HL-60 (cell line): ENCODE data around the gene ZFP90.
"Not testable (repeated sequence)": the region's sequence is repeated elsewhere in the genome, so short reads cannot be mapped to it uniquely, and the experiment has no call there.

Source experiments
- DNase-seq, 2 experiments: peaks; one replicate each; pipeline ENCODE4 v3.0.0-alpha.2; 2010 to 2020; ENCODE audit warnings: low read depth in 1 of 2, low spot score in 1 of 2
- H3K27ac ChIP-seq: fragments of 250-450 bp; sonication (Bioruptor Pico); replicated peaks from 2 replicates; pipeline ENCODE4 v1.5.1; 2020; ENCODE audit warnings: mild to moderate bottlenecking, moderate library complexity
- H3K27me3 ChIP-seq: fragments of 250-450 bp; sonication (Bioruptor Pico); 2 replicates; pipeline ENCODE4 v1.5.1; 2021; ENCODE audit warnings: mild to moderate bottlenecking, moderate library complexity; ENCODE audit not compliant: insufficient read depth, poor library complexity, severe bottlenecking
- H3K4me3 ChIP-seq: replicated peaks from 2 replicates; pipeline ENCODE4 v1.5.1; 2011; ENCODE audit warnings: mild to moderate bottlenecking, control low read depth, low read length; ENCODE audit not compliant: insufficient read depth
- GABPA ChIP-seq: IDR thresholded peaks from 2 replicates; pipeline ENCODE4 v1.6.1; 2012; ENCODE audit warnings: low read depth
- POLR2AphosphoS5 ChIP-seq: IDR thresholded peaks from 2 replicates; pipeline ENCODE4 v1.6.1; 2012; ENCODE audit warnings: low read depth
- SPI1 ChIP-seq: IDR thresholded peaks from 2 replicates; pipeline ENCODE4 v1.6.1; 2012; ENCODE audit warnings: low read depth, mild to moderate bottlenecking, borderline replicate concordance
- TF ChIP-seq, protein P1 (sequence below): IDR thresholded peaks from one replicate; pipeline ENCODE4 v1.5.1; 2011; ENCODE audit warnings: low read length, control low read depth, inconsistent platforms; ENCODE audit not compliant: insufficient read depth
- TF ChIP-seq, protein P2 (sequence below): IDR thresholded peaks from 2 replicates; pipeline ENCODE4 v1.6.1; 2012; ENCODE audit warnings: low read depth; ENCODE audit not compliant: insufficient replicate concordance

The ZFP90 gene

DNA sequence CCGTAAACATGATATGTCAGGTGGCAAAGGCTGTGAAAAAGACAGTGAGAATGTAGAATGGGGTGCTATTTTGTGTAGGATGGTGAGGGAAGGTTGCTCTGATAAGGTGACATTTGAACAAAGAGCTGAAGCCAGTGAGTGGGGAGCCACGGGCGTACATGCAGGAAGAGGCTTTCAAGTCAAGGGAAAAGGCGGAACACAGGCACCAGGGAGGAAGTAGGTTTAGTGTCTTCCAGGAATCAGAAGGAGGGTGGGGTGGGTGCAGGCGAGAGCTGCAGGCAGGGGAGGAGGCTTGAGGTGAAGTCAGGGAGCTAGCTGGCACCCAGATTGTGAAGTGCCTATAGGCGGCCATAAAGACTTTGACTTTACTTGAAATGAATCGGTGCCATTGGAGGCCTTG, 14.1 kb downstream of the ZFP90 start:
- no peak for DNase-seq
- H3K27ac ChIP-seq: no peak overlapping the region
- H3K27me3 ChIP-seq: no peaks in the 10 kb centered on the region
- no peak for TF ChIP-seq POLR2AphosphoS5
- TF ChIP-seq SPI1: no peak
- no peak for TF ChIP-seq GABPA
- TF ChIP-seq, protein P1, sequence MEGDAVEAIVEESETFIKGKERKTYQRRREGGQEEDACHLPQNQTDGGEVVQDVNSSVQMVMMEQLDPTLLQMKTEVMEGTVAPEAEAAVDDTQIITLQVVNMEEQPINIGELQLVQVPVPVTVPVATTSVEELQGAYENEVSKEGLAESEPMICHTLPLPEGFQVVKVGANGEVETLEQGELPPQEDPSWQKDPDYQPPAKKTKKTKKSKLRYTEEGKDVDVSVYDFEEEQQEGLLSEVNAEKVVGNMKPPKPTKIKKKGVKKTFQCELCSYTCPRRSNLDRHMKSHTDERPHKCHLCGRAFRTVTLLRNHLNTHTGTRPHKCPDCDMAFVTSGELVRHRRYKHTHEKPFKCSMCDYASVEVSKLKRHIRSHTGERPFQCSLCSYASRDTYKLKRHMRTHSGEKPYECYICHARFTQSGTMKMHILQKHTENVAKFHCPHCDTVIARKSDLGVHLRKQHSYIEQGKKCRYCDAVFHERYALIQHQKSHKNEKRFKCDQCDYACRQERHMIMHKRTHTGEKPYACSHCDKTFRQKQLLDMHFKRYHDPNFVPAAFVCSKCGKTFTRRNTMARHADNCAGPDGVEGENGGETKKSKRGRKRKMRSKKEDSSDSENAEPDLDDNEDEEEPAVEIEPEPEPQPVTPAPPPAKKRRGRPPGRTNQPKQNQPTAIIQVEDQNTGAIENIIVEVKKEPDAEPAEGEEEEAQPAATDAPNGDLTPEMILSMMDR: no peak
- TF ChIP-seq, protein P2, sequence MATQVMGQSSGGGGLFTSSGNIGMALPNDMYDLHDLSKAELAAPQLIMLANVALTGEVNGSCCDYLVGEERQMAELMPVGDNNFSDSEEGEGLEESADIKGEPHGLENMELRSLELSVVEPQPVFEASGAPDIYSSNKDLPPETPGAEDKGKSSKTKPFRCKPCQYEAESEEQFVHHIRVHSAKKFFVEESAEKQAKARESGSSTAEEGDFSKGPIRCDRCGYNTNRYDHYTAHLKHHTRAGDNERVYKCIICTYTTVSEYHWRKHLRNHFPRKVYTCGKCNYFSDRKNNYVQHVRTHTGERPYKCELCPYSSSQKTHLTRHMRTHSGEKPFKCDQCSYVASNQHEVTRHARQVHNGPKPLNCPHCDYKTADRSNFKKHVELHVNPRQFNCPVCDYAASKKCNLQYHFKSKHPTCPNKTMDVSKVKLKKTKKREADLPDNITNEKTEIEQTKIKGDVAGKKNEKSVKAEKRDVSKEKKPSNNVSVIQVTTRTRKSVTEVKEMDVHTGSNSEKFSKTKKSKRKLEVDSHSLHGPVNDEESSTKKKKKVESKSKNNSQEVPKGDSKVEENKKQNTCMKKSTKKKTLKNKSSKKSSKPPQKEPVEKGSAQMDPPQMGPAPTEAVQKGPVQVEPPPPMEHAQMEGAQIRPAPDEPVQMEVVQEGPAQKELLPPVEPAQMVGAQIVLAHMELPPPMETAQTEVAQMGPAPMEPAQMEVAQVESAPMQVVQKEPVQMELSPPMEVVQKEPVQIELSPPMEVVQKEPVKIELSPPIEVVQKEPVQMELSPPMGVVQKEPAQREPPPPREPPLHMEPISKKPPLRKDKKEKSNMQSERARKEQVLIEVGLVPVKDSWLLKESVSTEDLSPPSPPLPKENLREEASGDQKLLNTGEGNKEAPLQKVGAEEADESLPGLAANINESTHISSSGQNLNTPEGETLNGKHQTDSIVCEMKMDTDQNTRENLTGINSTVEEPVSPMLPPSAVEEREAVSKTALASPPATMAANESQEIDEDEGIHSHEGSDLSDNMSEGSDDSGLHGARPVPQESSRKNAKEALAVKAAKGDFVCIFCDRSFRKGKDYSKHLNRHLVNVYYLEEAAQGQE: no peak
- H3K4me3 ChIP-seq: no peak overlapping the region

DNA sequence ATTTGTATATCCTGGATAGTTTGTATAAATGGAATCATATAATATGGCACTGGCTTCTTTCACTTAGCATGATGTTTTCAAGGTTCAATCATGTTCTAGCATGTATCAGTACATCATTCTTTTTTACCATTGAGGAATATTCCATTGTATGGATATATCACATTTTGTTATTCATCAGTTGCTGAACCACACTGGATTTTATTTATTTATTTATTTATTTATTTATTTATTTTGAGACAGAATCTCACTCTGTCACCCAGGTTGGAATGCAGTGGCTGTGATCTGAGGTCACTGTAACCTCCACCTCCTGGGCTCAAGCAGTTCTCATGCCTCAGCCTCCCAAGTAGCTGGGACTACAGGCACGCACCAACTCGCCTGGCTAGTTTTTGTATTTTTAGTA, 21.2 kb downstream of the ZFP90 start:
- DNase-seq: not testable (repeated sequence)

GRCh38 chr16:68563631-68564381, 24.7 kb downstream of the ZFP90 start:
- H3K27me3 ChIP-seq: no peaks in the 10 kb centered on the region
- no peak for DNase-seq
- no peak overlapping the region for H3K4me3 ChIP-seq
- no peak overlapping the region for H3K27ac ChIP-seq
- TF ChIP-seq POLR2AphosphoS5 (no peak), GABPA (no peak), SPI1 (no peak)
- TF ChIP-seq, protein P1: no peak
- TF ChIP-seq, protein P2: no peak

More for the DNA sequence above, 21.2 kb downstream of the ZFP90 start:
- H3K4me3 ChIP-seq, H3K27me3 ChIP-seq, H3K27ac ChIP-seq: not testable (repeated sequence)

- Histone ChIP-seq H3K4me3 (no peak overlapping the region), H3K27me3 (no peaks in the 10 kb centered on the region), H3K27ac (no peak overlapping the region)
- DNase-seq: no peak
- TF ChIP-seq SPI1: no peak
- TF ChIP-seq, protein P1: no peak
- TF ChIP-seq, protein P2: no peak
- no peak for TF ChIP-seq GABPA
- no peak for TF ChIP-seq POLR2AphosphoS5
These were observed 25.4 kb downstream of the ZFP90 start for GRCh38 chr16:68564382-68564985.
